K562 (cell line): Measurements from ENCODE around the gene LIX1. TPM values are rescaled to one million over a fixed set of nuclear protein-coding genes. Genes with fewer than 3 reads are reported as not detected.

Experiments used
- ATAC-seq: fragments of 200-7000 bp; cut with Tn5 transposase; 3 replicates; pipeline ENCODE4 v1.9.1; 2020; ENCODE audit warnings: moderate library complexity
- BruUV-seq: library from RNA; stranded (reverse); fragments of 400-500 nt; replicated peaks from 2 replicates; lab custom pipeline; 2021; lab: Mats Ljungman, UMichigan
- CTCF ChIA-PET: fragments of 300-600 bp; formaldehyde crosslinking; extraction: SDS; loops from one replicate; lab custom pipeline; 2021; ENCODE audit warnings: low intra/inter-chr PET ratio; lab: Yijun Ruan, JAX
- POLR2A ChIA-PET: fragments of 300-600, 350-650 bp; sonication (Branson Sonifier 250); formaldehyde crosslinking; extraction: SDS; loops from one replicate; lab custom pipeline; 2021; ENCODE audit warnings: antibody characterized with exemption, inconsistent platforms; lab: Yijun Ruan, JAX
- DNase-seq, 4 experiments: peaks; one replicate each; pipeline versions ENCODE4 v3.0.0 to v3.0.0-alpha.2; 2011 to 2018; ENCODE audit warnings: low spot score in 3 of 4, mixed read lengths in 3 of 4; ENCODE audit errors: extremely low read depth in 1 of 4
- FAIRE-seq: peaks from 2 replicates; lab custom pipeline; 2011; peaks lifted over from hg19 to GRCh38; lab: Jason Lieb, UNC
- H2AFZ ChIP-seq: 2 replicates; pipeline ENCODE4 v1.6.0; 2011; ENCODE audit warnings: low read depth, low read length, control low read depth, inconsistent platforms
- H3K27ac ChIP-seq: fragments of 200-600 bp; 3 replicates; pipeline ENCODE4 v1.8.0; 2011; ENCODE audit warnings: low read depth, mild to moderate bottlenecking, control low read depth, inconsistent platforms, low read length, moderate library complexity, mixed read lengths; ENCODE audit errors: extremely low read depth
- H3K27me3 ChIP-seq, 2 experiments: fragments of 300-600 bp in 1 of 2; 2 replicates in 1 of 2; 3 replicates in 1 of 2; pipeline versions ENCODE4 v1.6.0 to v1.8.0; 2011; ENCODE audit warnings: inconsistent platforms in 2 of 2, low read length in 2 of 2, mild to moderate bottlenecking in 1 of 2, mixed read lengths in 1 of 2, moderate library complexity in 1 of 2; ENCODE audit not compliant: control insufficient read depth in 2 of 2, insufficient read depth in 2 of 2
- H3K36me3 ChIP-seq: fragments of 300-600 bp; 3 replicates; pipeline ENCODE4 v1.8.0; 2011; ENCODE audit warnings: mild to moderate bottlenecking, low read length, inconsistent platforms; ENCODE audit not compliant: control insufficient read depth, insufficient read depth
- H3K4me1 ChIP-seq, 2 experiments: fragments of 200-600 bp in 1 of 2; replicated peaks in 1 of 2; 2 replicates in 1 of 2; 3 replicates in 1 of 2; pipeline versions ENCODE4 v1.5.1 to v1.8.0; 2011; ENCODE audit warnings: inconsistent platforms in 2 of 2, low read length in 2 of 2, mild to moderate bottlenecking in 1 of 2, mixed read lengths in 1 of 2, moderate library complexity in 1 of 2; ENCODE audit not compliant: control insufficient read depth in 2 of 2, insufficient read depth in 2 of 2
- H3K4me2 ChIP-seq: 2 replicates; pipeline ENCODE4 v1.6.1; 2011; ENCODE audit warnings: low read length, control low read depth, inconsistent platforms, mixed read lengths; ENCODE audit not compliant: insufficient read depth
- H3K4me3 ChIP-seq: fragments of 200-600 bp; sonication (generic), shearing (Covaris generic); 2 replicates; pipeline ENCODE4 v1.5.1; 2016; ENCODE audit warnings: control low read depth, inconsistent platforms
- H3K79me2 ChIP-seq: fragments of 200-600 bp; 3 replicates; pipeline ENCODE4 v1.8.0; 2011; ENCODE audit warnings: low read length, inconsistent platforms; ENCODE audit not compliant: control insufficient read depth, insufficient read depth
- H3K9ac ChIP-seq, 2 experiments: 2 replicates each; pipeline versions ENCODE4 v1.6.0 to v1.6.1; 2011; ENCODE audit warnings: low read depth in 2 of 2, low read length in 2 of 2, control low read depth in 1 of 2, inconsistent platforms in 1 of 2, mild to moderate bottlenecking in 1 of 2, mixed read lengths in 1 of 2; ENCODE audit not compliant: insufficient read depth in 1 of 2
- H3K9me1 ChIP-seq: one replicate; pipeline ENCODE4 v1.6.0; 2011; ENCODE audit warnings: inconsistent platforms, mild to moderate bottlenecking, low read length, moderate library complexity; ENCODE audit not compliant: control insufficient read depth, insufficient read depth
- H3K9me3 ChIP-seq: replicated peaks from 2 replicates; pipeline ENCODE4 v1.5.1; 2011; ENCODE audit warnings: low read depth, low read length, inconsistent platforms; ENCODE audit not compliant: control insufficient read depth, insufficient read depth
- H4K20me1 ChIP-seq: replicated peaks from 2 replicates; pipeline ENCODE4 v1.6.1; 2011; ENCODE audit warnings: low read length, inconsistent platforms, mixed read lengths; ENCODE audit not compliant: control insufficient read depth, insufficient read depth
- BDP1 ChIP-seq: IDR thresholded peaks from 3 replicates; pipeline ENCODE4 v1.6.1; 2011; ENCODE audit not compliant: insufficient read length, insufficient read depth
- BRD9 ChIP-seq: fragments of 450-650 bp; IDR thresholded peaks from 2 replicates; pipeline ENCODE4 v1.6.1; 2018; ENCODE audit warnings: low read depth; ENCODE audit not compliant: partially characterized antibody
- C11orf30 ChIP-seq: fragments of 450-650 bp; IDR thresholded peaks from 2 replicates; pipeline ENCODE4 v1.6.1; 2016; ENCODE audit warnings: low read depth, mild to moderate bottlenecking
- CSDE1 ChIP-seq, 2 experiments: fragments of 450-650 bp; IDR thresholded peaks; 2 replicates each; pipeline ENCODE4 v1.6.1; 2016; ENCODE audit warnings: mild to moderate bottlenecking in 1 of 2
- DDX20 ChIP-seq: fragments of 450-650 bp; IDR thresholded peaks from 2 replicates; pipeline ENCODE4 v1.6.1; 2016; ENCODE audit warnings: missing genetic modification characterization, low read depth, mild to moderate bottlenecking, missing compliant biosample characterization, moderate library complexity
- JUN ChIP-seq, 2 experiments: sonication (generic) in 1 of 2; formaldehyde crosslinking in 1 of 2; IDR thresholded peaks; 2 replicates each; pipeline versions ENCODE4 v1.6.1 to v1.8.0; 2012 to 2022; ENCODE audit warnings: borderline replicate concordance in 2 of 2, mild to moderate bottlenecking in 2 of 2, improper control_type of control experiment in 1 of 2, low read depth in 1 of 2, low read length in 1 of 2, missing genetic modification reagents in 1 of 2
- KLF10 ChIP-seq: fragments of 250-450 bp; sonication (Bioruptor Pico); IDR thresholded peaks from 2 replicates; pipeline ENCODE4 v1.6.1; 2021; ENCODE audit warnings: matching md5 sums
- MAFG ChIP-seq: fragments of 450-650 bp; conservative IDR thresholded peaks from 2 replicates; pipeline ENCODE4 v1.6.1; 2016; ENCODE audit warnings: missing genetic modification characterization, missing compliant biosample characterization
- MTF1 ChIP-seq: fragments of 250-450 bp; sonication (Bioruptor Pico); IDR thresholded peaks from 2 replicates; pipeline ENCODE4 v1.9.0; 2021; ENCODE audit warnings: moderate library complexity, mild to moderate bottlenecking, inconsistent platforms, borderline replicate concordance
- PTRF ChIP-seq: fragments of 450-650 bp; IDR thresholded peaks from 2 replicates; pipeline ENCODE4 v1.6.1; 2016; ENCODE audit warnings: mild to moderate bottlenecking, missing genetic modification characterization, missing compliant biosample characterization
- RFX7 ChIP-seq: fragments of 250-450 bp; sonication (Bioruptor Pico); IDR thresholded peaks from 2 replicates; pipeline ENCODE4 v1.5.1; 2021; ENCODE audit warnings: mild to moderate bottlenecking
- SMAD3 ChIP-seq: fragments of 450-650 bp; formaldehyde crosslinking; conservative IDR thresholded peaks from 2 replicates; pipeline ENCODE4 v1.4.0; 2020; ENCODE audit warnings: mild to moderate bottlenecking
- TRIM28 ChIP-seq: fragments of 450-650 bp; IDR thresholded peaks from 2 replicates; pipeline ENCODE4 v1.6.1; 2017
- ZEB2 ChIP-seq: fragments of 450-650 bp; IDR thresholded peaks from 2 replicates; pipeline ENCODE4 v1.6.1; 2016
- ZNF316 ChIP-seq: fragments of 450-650 bp; IDR thresholded peaks from 2 replicates; pipeline ENCODE4 v1.6.1; 2016
- ZNF589 ChIP-seq: fragments of 200-800 bp; sonication (Bioruptor generic); IDR thresholded peaks from 2 replicates; pipeline ENCODE4 v1.6.1; 2016; ENCODE audit warnings: low read depth, missing genetic modification characterization, missing compliant biosample characterization
- WGBS: fragments of 100-300 bp; shearing (Covaris generic); methylation state at CpG from one replicate; pipeline ENCODE4 v1.1.6; 2016; ENCODE audit warnings: low coverage, mixed read lengths; ENCODE audit not compliant: insufficient coverage; ENCODE audit errors: missing lambda C conversion rate; 5-methylcytosine and 5-hydroxymethylcytosine counted together
- in situ Hi-C: fragments of 300-500 bp; cut with MboI; formaldehyde crosslinking; loops from 4 replicates; pipeline ENCODE4 v1.15.0; 2018; ENCODE audit warnings: inconsistent platforms, mixed read lengths
- intact Hi-C: fragments of 100-400 bp; cut with micrococcal nuclease; formaldehyde crosslinking; loops from 2 replicates; pipeline ENCODE4 v1.14.2; 2022
- polyA plus RNA-seq, 8 experiments: library from polyadenylated mRNA; depleted of rRNA in 4 of 8; stranded (reverse) in 5 of 8; unstranded in 3 of 8; fragments of >200 nt; fragmentation: Nextera tagmentation in 2 of 8; fragmentation: Illumina TruSeq in 1 of 8; extraction: Ambion mirVana in 2 of 8; extraction: Trizol in 1 of 8; gene quantifications; 2 replicates each; pipeline versions ENCODE4 v1.2.1 to v1.2.3, GENCODE V29; 2011 to 2014; ENCODE audit warnings: inconsistent platforms in 1 of 8, missing spikeins in 1 of 8
- total RNA-seq, 7 experiments: library from RNA; depleted of rRNA in 6 of 7; stranded (reverse); fragments of >200 nt in 6 of 7; fragmentation: Illumina TruSeq in 2 of 7; extraction: Trizol in 2 of 7; gene quantifications; 2 replicates each; pipeline versions ENCODE4 v1.2.1 to v1.2.3, GENCODE V29; 2011 to 2021; ENCODE audit warnings: low replicate concordance in 1 of 7
- TF ChIP-seq, protein P1 (sequence below): fragments of 450-650 bp; IDR thresholded peaks from 2 replicates; pipeline ENCODE4 v1.6.1; 2017; ENCODE audit warnings: mild to moderate bottlenecking, moderate library complexity
- TF ChIP-seq, protein P2 (sequence below): fragments of 250-450 bp; sonication (Bioruptor Pico); IDR thresholded peaks from 2 replicates; pipeline ENCODE4 v1.4.0; 2020; ENCODE audit warnings: mild to moderate bottlenecking, moderate library complexity
- TF ChIP-seq, protein P3 (sequence below): IDR thresholded peaks from 2 replicates; pipeline ENCODE4 v1.6.1; 2011; ENCODE audit not compliant: insufficient read length; ENCODE audit errors: extremely low read depth
- TF ChIP-seq, protein P4 (sequence below): fragments of 450-650 bp; formaldehyde crosslinking; IDR thresholded peaks from 2 replicates; pipeline ENCODE4 v1.4.0; 2020; ENCODE audit warnings: mild to moderate bottlenecking

Gene LIX1
- total and polyA plus RNA-seq, 9 of the 15 experiments (the other 6 are each of a cell fraction or from before 2014, with no cell fraction given): 0.01 to 0.18 TPM; not detected in 7

DNA sequence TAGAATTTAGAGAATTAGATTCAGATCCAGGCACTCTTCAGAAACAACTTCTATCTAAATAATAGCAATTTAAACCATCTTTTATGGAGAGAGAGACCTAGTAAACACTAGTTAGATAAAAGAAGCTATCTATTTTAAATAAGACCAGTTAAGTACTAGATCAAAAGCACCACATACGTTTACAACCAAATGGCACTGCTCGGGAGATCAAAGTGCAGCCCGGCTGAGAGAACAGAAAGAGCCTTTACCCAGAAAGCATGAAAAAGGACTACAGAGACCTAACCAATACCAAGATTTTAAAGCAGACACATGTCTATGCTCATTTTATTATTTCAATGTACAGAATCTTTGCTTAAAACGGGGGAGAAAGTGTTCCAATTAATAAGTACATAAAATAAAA is 30.8 kb downstream of the LIX1 start (continued):
- TF ChIP-seq SMAD3 (CRISPR knock-in tag) (no peak), JUN (IDR thresholded peaks at IDR 0.05; ENCODE audit: borderline replicate concordance, low read depth, low read length) (no peak), JUN (CRISPR knock-in tag; IDR thresholded peaks at IDR 0.05; ENCODE audit: borderline replicate concordance) (no peak), KLF10 (CRISPR knock-in tag) (no peak), MAFG (tag) (no peak), ZEB2 (no peak)
- TF ChIP-seq, protein P1, sequence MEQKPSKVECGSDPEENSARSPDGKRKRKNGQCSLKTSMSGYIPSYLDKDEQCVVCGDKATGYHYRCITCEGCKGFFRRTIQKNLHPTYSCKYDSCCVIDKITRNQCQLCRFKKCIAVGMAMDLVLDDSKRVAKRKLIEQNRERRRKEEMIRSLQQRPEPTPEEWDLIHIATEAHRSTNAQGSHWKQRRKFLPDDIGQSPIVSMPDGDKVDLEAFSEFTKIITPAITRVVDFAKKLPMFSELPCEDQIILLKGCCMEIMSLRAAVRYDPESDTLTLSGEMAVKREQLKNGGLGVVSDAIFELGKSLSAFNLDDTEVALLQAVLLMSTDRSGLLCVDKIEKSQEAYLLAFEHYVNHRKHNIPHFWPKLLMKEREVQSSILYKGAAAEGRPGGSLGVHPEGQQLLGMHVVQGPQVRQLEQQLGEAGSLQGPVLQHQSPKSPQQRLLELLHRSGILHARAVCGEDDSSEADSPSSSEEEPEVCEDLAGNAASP: no peak

DNA sequence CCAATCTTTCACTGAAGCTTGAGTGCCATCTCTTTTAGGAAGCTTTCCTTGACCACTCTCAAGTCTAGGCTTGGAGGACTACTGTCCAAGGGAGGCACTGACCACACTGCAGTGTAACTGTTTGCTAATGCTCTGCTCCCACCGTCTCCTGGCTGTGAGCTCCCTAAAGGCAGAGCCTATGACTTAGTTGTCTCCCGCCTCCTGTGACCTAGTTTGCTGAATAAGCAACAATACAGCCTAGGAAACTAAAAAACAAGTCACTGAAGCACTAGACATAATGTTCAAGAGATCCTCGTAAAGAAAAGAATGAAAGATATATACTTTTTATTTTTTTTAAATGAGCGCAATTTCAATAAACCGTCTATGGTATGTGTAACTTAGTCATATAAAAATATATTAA is 31.4 kb downstream of the LIX1 start:
- no peaks in the 10 kb centered on the region for H3K9me3 ChIP-seq
- in situ Hi-C loops: no loop called here
- no peak for DNase-seq
- ChIA-PET CTCF (no interaction called here), POLR2A (no interaction called here)
- intact Hi-C loops: no loop called here
- H3K9me1 ChIP-seq: no peaks in the 10 kb centered on the region
- no TSS peak for BruUV-seq
- H3K27me3 ChIP-seq: no peaks in the 10 kb centered on the region
- H4K20me1 ChIP-seq: peaks cover 4% of the 10 kb centered on the region; the same call in 1 of the 2 replicates
- no peaks in the 10 kb centered on the region for H3K4me1 ChIP-seq
- H3K4me3 ChIP-seq: no peak overlapping the region
- no peak overlapping the region for H3K4me2 ChIP-seq
- no peaks in the 10 kb centered on the region for H3K79me2 ChIP-seq
- H3K27ac ChIP-seq: no peak overlapping the region
- FAIRE-seq: no peak
- no peaks in the 10 kb centered on the region for H3K36me3 ChIP-seq
- H3K9ac ChIP-seq: no peak overlapping the region
- WGBS: 73% methylated on average over 5 of the region's 5 CpGs
- ATAC-seq: no peak
- no peak overlapping the region for H2AFZ ChIP-seq
- TF ChIP-seq ZNF316 (peak; percentile 44; the same call in 1 of the 2 replicates), TRIM28 (no peak), BDP1 (no peak), RFX7 (CRISPR knock-in tag) (no peak), DDX20 (tag) (no peak), CSDE1 (IDR thresholded peaks at IDR 0.05) (no peak), BRD9 (no peak), C11orf30 (peak; percentile 19; the same call in 1 of the 2 replicates), MTF1 (no peak), PTRF (tag) (no peak), ZNF589 (CRISPR knock-in tag) (no peak)
- TF ChIP-seq, protein P2, sequence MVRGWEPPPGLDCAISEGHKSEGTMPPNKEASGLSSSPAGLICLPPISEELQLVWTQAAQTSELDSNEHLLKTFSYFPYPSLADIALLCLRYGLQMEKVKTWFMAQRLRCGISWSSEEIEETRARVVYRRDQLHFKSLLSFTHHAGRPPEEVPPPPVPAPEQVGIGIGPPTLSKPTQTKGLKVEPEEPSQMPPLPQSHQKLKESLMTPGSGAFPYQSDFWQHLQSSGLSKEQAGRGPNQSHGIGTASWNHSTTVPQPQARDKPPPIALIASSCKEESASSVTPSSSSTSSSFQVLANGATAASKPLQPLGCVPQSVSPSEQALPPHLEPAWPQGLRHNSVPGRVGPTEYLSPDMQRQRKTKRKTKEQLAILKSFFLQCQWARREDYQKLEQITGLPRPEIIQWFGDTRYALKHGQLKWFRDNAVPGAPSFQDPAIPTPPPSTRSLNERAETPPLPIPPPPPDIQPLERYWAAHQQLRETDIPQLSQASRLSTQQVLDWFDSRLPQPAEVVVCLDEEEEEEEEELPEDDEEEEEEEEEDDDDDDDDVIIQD (CRISPR knock-in tag): no peak
- TF ChIP-seq, protein P3, sequence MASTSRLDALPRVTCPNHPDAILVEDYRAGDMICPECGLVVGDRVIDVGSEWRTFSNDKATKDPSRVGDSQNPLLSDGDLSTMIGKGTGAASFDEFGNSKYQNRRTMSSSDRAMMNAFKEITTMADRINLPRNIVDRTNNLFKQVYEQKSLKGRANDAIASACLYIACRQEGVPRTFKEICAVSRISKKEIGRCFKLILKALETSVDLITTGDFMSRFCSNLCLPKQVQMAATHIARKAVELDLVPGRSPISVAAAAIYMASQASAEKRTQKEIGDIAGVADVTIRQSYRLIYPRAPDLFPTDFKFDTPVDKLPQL: no peak
- TF ChIP-seq, protein P4, sequence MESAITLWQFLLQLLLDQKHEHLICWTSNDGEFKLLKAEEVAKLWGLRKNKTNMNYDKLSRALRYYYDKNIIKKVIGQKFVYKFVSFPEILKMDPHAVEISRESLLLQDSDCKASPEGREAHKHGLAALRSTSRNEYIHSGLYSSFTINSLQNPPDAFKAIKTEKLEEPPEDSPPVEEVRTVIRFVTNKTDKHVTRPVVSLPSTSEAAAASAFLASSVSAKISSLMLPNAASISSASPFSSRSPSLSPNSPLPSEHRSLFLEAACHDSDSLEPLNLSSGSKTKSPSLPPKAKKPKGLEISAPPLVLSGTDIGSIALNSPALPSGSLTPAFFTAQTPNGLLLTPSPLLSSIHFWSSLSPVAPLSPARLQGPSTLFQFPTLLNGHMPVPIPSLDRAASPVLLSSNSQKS (CRISPR knock-in tag): no peak
